ENCODE data around the gene WDR20. TPM values are rescaled to one million over a fixed set of nuclear protein-coding genes. Genes with fewer than 3 reads are reported as not detected.

The WDR20 gene
- total and polyA plus RNA-seq, 2 of the 8 experiments (the other 6 are each of a cell fraction or from before 2014, with no cell fraction given): 11.2 to 26.7 TPM

GRCh38 chr14:102097441-102098135, 42.1 kb upstream of the WDR20 start:
- H3K9ac ChIP-seq (replicated peaks in 1 of 4; ENCODE audit: extremely low read depth in 1 of 4, low read depth in 3 of 4, low read length in 3 of 4): no peak overlapping the region
- no peak overlapping the region for H2BK15ac ChIP-seq (ENCODE audit: low read length)

More at GRCh38 chr14:102097441-102098135, 42.1 kb upstream of the WDR20 start:
- peaks cover 0 to 14% (median 9%) of the 10 kb centered on the region in 4 experiments; a peak in 6 of 7 replicates for H3K4me1 ChIP-seq (replicated peaks in 1 of 4; ENCODE audit: control insufficient read depth in 3 of 4, insufficient read depth in 4 of 4, low read length in 3 of 4)
- no peak overlapping the region; the same call in 1 of the 2 replicates for H3K18ac ChIP-seq (ENCODE audit: extremely low read depth, low read length)
- DNase-seq (ENCODE audit: low read depth in 1 of 2, low spot score in 2 of 2) (no peak), FAIRE-seq (no peak)
- H3K79me1 ChIP-seq (ENCODE audit: low read depth, low read length): no peaks in the 10 kb centered on the region
- H3K9me3 ChIP-seq (ENCODE audit: insufficient read depth in 2 of 2, low read depth in 1 of 2, low read length in 1 of 2): no peaks in the 10 kb centered on the region
- no peaks in the 10 kb centered on the region for H3K79me2 ChIP-seq (ENCODE audit: control insufficient read depth in 1 of 2, insufficient read depth in 2 of 2, low read length in 2 of 2)
- H4K91ac ChIP-seq (replicated peaks; ENCODE audit: insufficient read length, low read length): no peak overlapping the region
- H3K4ac ChIP-seq (replicated peaks; ENCODE audit: insufficient read length, low read depth, low read length): no peak overlapping the region
- no peaks in the 10 kb centered on the region for H3K23me2 ChIP-seq (ENCODE audit: low read depth, low read length)
- H2AK5ac ChIP-seq (ENCODE audit: low read depth, low read length): no peak overlapping the region
- H3K36me3 ChIP-seq (ENCODE audit: control insufficient read depth in 2 of 4, insufficient read depth in 4 of 4, low read length in 3 of 4): no peaks in the 10 kb centered on the region
- H3K23ac ChIP-seq (ENCODE audit: insufficient read length): no peak overlapping the region
- 72% methylated on average over 7 of the region's 7 CpGs; no CpG with 5 or more reads in 1 of the 2 experiments for WGBS, 2 experiments (ENCODE audit: extremely low coverage in 1 of 2, insufficient coverage in 1 of 2, insufficient read length in 1 of 2, insufficient replicate concordance in 2 of 2, low coverage in 1 of 2, low lambda C conversion rate in 2 of 2, missing lambda C conversion rate in 1 of 2)
- TF ChIP-seq POLR2A (IDR thresholded peaks at IDR 0.05; ENCODE audit: control extremely low read depth in 1 of 2, low read depth in 2 of 2, low read length in 2 of 2) (no peak), HDAC6 (IDR thresholded peaks at IDR 0.05; ENCODE audit: low read depth, low read length) (no peak), PHF8 (conservative IDR thresholded peaks at IDR 0.05; ENCODE audit: low read depth, low read length) (no peak), RBBP5 (IDR thresholded peaks at IDR 0.05; ENCODE audit: borderline replicate concordance, low read depth, low read length) (0 out of 2 replicates have a peak, but pooled peaks have one; percentile 43), SP1 (IDR thresholded peaks at IDR 0.05; ENCODE audit: low read depth, low read length) (peak; percentile 75), BACH1 (IDR thresholded peaks at IDR 0.05; ENCODE audit: low read length) (no peak)
- CTCF ChIA-PET (ENCODE audit: partially characterized antibody): interaction anchor here (0.6 to 7.6 kb wide), 16 partner anchors 8 to 220 kb away, joined by 3 to 74 read pairs (median 7); no protein-coding TSS in a partner anchor
- H2BK20ac ChIP-seq (ENCODE audit: low read length): 0 out of 2 replicates have a peak overlapping the region, but pooled peaks have one; percentile 3
- H3K27me3 ChIP-seq (replicated peaks in 1 of 4; ENCODE audit: control insufficient read depth in 3 of 4, extremely low read depth in 1 of 4, insufficient read depth in 3 of 4, low read length in 3 of 4): no peaks in the 10 kb centered on the region
- no peak overlapping the region for H3K14ac ChIP-seq (ENCODE audit: insufficient read length)
- H2BK120ac ChIP-seq (replicated peaks; ENCODE audit: low read depth, low read length): no peak overlapping the region
- POLR2A ChIA-PET (ENCODE audit: partially characterized antibody): interaction anchor here (0.6 to 4.1 kb wide), 4 partner anchors 9 to 236 kb away, joined by 3 to 30 read pairs (median 5); no protein-coding TSS in a partner anchor
- H3K4me3 ChIP-seq (ENCODE audit: extremely low read depth in 1 of 4, insufficient read depth in 2 of 4, low read depth in 3 of 4, low read length in 4 of 4): 0 out of 8 replicates have a peak overlapping the region, but pooled peaks of 2 of the 4 experiments have one; percentile 1
- no peak overlapping the region for H4K5ac ChIP-seq (ENCODE audit: insufficient read length, low read depth, low read length)
- peak overlapping the region in 1 of 2 experiments; percentile 53; a peak in 1 of 4 replicates for H3K4me2 ChIP-seq (ENCODE audit: insufficient read depth in 1 of 2, low read depth in 2 of 2, low read length in 2 of 2)
- H3K27ac ChIP-seq (ENCODE audit: low read depth, low read length): peak overlapping the region; percentile 19; the same call in 1 of the 2 replicates
- peaks cover 0 to 1% of the 10 kb centered on the region in 2 experiments for H4K20me1 ChIP-seq (replicated peaks in 1 of 2; ENCODE audit: control insufficient read depth in 1 of 2, insufficient read depth in 2 of 2, low read length in 2 of 2)
- H4K8ac ChIP-seq (ENCODE audit: extremely low read depth, insufficient read depth, low read length): no peak overlapping the region; the same call in 1 of the 2 replicates
- H2AFZ ChIP-seq (ENCODE audit: low read length): no peak overlapping the region
- H2BK12ac ChIP-seq (ENCODE audit: low read depth, low read length): 0 out of 2 replicates have a peak overlapping the region, but pooled peaks have one; percentile 12
- no peak overlapping the region for H3K56ac ChIP-seq (replicated peaks; ENCODE audit: insufficient read length, low read depth, low read length)
- no peak overlapping the region for H2BK5ac ChIP-seq (ENCODE audit: low read depth, low read length)
